Heart left ventricle (tissue), 13 donors: ENCODE data around the gene CFAP58.

Experiments
- POLR2A ChIP-seq, 2 donors: fragments of 450-650 bp; IDR thresholded peaks; one replicate each; pipeline ENCODE4 v1.6.1; 2017; ENCODE audit warnings: antibody characterized with exemption in 2 of 2, mild to moderate bottlenecking in 2 of 2, moderate library complexity in 2 of 2
- TF ChIP-seq, protein P1 (sequence below), 12 donors: fragments of 200-600 bp; sonication (generic) in 4 of 12; IDR thresholded peaks; one replicate each; pipeline versions ENCODE4 v1.5.0 to v1.8.0; 2018 to 2022; ENCODE audit warnings: antibody characterized with exemption in 12 of 12, mild to moderate bottlenecking in 5 of 12
- donor health status: ischemic (EF 13 %, LVEDD 7.1; RV severe dilation, severe dysfunction).
- donor health status: DM: no; HTN: yes; CAD: no.
- donor health status: DM: no; HTN: no; CAD: no.
- donor health status: ischemic (EF 25% LVEDD 6.9; RV normal size, moderate dysfunction).
- donor health status: ischemic (EF 25% LVEDD 5.7; RV mildly dilated, moderate dysfunction).
- donor health status: ischemic (EF 35%, LVEDD 5.7; RV mildly dilated, moderate dysfunction).
- donor health status: nonischemic (EF 11% LVEDD 7.7; RV severe dilation, severe dysfunction).
- donor health status: DM: yes; HTN: yes; CAD: no.
- donor health status: PGD.
- donor health status: ischemic (EF 29% LVEDD 5.4; RV normal size, mild dysfunction).
- donor health status: nonischemic (EF 23%, LVEDD 6.1; RV moderate dilation, normal function).

- TF ChIP-seq, protein P1, sequence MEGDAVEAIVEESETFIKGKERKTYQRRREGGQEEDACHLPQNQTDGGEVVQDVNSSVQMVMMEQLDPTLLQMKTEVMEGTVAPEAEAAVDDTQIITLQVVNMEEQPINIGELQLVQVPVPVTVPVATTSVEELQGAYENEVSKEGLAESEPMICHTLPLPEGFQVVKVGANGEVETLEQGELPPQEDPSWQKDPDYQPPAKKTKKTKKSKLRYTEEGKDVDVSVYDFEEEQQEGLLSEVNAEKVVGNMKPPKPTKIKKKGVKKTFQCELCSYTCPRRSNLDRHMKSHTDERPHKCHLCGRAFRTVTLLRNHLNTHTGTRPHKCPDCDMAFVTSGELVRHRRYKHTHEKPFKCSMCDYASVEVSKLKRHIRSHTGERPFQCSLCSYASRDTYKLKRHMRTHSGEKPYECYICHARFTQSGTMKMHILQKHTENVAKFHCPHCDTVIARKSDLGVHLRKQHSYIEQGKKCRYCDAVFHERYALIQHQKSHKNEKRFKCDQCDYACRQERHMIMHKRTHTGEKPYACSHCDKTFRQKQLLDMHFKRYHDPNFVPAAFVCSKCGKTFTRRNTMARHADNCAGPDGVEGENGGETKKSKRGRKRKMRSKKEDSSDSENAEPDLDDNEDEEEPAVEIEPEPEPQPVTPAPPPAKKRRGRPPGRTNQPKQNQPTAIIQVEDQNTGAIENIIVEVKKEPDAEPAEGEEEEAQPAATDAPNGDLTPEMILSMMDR (IDR thresholded peaks at IDR 0.05) = no peak
- TF ChIP-seq POLR2A (IDR thresholded peaks at IDR 0.05) = no peak
Measured at GRCh38 chr10:104380336-104380735, 26.7 kb downstream of the CFAP58 start.
